ENCODE results near the gene DIP2C.
"Not testable (repeated sequence)": the region's sequence is repeated elsewhere in the genome, so short reads cannot be mapped to it uniquely, and the experiment has no call there.

Gene DIP2C, protein sequence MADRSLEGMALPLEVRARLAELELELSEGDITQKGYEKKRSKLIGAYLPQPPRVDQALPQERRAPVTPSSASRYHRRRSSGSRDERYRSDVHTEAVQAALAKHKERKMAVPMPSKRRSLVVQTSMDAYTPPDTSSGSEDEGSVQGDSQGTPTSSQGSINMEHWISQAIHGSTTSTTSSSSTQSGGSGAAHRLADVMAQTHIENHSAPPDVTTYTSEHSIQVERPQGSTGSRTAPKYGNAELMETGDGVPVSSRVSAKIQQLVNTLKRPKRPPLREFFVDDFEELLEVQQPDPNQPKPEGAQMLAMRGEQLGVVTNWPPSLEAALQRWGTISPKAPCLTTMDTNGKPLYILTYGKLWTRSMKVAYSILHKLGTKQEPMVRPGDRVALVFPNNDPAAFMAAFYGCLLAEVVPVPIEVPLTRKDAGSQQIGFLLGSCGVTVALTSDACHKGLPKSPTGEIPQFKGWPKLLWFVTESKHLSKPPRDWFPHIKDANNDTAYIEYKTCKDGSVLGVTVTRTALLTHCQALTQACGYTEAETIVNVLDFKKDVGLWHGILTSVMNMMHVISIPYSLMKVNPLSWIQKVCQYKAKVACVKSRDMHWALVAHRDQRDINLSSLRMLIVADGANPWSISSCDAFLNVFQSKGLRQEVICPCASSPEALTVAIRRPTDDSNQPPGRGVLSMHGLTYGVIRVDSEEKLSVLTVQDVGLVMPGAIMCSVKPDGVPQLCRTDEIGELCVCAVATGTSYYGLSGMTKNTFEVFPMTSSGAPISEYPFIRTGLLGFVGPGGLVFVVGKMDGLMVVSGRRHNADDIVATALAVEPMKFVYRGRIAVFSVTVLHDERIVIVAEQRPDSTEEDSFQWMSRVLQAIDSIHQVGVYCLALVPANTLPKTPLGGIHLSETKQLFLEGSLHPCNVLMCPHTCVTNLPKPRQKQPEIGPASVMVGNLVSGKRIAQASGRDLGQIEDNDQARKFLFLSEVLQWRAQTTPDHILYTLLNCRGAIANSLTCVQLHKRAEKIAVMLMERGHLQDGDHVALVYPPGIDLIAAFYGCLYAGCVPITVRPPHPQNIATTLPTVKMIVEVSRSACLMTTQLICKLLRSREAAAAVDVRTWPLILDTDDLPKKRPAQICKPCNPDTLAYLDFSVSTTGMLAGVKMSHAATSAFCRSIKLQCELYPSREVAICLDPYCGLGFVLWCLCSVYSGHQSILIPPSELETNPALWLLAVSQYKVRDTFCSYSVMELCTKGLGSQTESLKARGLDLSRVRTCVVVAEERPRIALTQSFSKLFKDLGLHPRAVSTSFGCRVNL (N-terminal part only)

DNA sequence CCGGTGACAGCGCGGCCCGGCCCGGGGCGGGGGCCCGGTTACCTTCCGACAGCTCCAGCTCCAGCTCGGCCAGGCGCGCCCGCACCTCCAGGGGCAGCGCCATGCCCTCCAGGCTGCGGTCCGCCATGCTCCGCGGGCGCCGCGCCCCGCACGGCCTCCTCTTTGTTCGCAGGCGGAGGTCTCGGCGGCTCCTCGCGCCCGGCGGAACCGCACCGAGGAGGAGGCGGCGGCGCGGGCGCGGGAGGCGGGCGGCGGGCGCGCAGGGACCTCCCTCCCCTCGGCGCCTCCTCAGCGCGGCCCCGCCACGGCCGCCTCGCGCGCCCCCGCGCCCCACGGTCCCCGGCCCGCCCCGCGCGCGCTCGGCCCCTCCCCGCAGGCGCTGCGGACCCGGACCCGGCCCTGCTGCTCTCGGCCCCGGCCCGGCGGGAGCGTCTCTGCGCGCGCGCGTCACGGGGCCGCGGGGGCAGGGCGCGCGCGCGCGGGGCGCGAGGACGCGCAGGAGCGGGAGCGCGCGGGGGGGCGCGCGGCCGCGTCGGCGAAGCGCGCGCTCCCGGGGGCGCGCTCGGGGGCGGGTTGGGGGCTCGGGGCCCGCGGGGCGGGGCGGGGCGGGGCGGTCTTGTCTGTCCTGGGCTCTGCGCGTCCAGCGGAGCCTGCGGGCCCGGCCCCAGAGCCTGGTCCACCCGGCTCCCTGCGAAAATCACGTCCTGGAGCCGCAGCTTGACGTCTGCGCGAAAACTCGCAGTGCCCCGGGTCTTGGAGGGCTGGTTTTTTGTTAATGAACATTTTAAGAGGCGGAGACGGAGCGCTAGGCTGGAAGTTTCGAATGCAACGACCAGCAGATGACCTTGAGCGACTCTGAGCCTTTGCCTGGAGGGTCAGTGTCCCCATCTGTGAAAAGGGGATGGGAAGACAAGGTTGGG is at the start of gene DIP2C:
DIP2C (minus strand) TSS at position 217 of the 920 bp plus-strand sequence; CDS start at position 127, 90 bp downstream.
- no peak for DNase-seq
- ATAC-seq = no peak

DNA sequence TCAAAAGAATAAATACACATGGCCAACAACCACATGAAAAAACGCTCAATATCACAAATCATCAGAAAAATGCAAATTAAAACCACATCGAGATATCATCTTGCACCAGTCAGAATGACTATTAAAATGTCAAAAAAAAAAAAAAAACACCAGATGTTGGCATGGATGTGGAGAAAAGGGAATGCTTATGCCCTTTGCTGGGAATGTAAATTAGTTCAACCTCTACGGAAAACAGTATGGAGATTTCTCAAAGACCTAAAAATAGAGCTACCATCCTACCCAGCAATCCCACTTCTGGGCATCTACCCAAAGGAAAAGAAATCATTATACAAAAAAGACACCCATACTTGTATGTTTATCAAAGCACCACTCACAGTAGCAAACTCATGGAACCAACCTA is 45.0 kb upstream of the DIP2C start:
- ATAC-seq (no peak), DNase-seq (no peak)

DNA sequence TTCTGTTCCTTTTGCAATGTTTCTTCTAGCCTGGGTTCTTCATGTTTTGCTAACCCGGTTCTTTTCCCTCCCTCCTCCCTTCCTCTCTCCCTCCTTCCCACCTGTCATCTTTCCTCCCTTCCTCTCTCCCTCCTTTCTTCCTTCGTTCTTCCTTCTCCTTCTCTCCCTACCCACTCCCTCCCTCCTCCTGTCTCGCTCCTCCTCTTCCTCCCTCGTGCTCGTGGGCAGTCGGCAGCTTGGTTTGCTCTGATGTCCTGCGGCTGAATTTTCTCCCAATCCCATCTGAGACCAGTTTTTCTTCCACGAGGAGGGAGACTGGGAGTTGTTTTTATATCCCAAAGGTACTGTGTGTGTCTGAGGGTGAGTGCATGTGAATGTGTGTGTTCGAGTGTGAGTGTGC is 43.6 kb upstream of the DIP2C start:
- ATAC-seq (no peak), DNase-seq (no peak)

DNA sequence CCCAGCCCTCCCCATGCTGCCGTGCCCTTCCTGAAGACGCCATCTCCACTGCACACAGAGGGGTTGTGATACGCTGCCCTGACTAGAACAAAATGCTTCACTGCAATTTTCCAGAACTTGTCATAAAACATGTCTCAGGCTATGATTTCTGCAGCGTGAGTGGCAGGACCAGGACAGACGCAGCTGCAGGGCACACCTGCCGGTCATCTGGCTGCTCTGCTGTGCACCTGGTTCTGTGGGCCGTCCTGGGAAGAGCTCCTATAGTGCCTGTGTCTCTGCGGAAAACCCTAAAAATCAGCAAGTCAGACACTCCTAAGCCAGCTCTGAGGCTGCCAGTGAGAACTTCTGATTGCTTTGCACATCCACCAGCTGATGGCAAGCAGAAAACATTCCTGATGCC is 39.7 kb upstream of the DIP2C start:
- DNase-seq (no peak), ATAC-seq (no peak)

DNA sequence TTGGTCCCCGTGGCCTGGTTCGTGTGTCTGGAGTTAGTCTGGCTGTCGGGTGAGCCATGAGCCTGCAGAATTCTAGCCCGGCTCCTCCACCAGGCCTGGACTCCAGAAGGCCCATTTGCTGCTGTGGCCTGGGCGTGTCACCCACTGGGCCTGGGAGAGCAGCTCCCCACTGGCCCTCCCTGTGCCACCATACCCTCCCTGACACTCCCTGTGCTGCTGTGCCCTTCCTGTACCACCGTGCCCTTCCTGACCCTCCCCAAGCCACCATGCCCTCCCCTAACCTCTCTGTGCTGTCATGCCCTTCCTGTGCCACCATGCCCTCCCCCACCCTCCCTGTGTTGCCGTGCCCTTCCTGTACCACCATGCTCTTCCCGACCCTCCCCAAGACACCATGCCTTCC is 39.1 kb upstream of the DIP2C start:
- DNase-seq (no peak), ATAC-seq (no peak)

DNA sequence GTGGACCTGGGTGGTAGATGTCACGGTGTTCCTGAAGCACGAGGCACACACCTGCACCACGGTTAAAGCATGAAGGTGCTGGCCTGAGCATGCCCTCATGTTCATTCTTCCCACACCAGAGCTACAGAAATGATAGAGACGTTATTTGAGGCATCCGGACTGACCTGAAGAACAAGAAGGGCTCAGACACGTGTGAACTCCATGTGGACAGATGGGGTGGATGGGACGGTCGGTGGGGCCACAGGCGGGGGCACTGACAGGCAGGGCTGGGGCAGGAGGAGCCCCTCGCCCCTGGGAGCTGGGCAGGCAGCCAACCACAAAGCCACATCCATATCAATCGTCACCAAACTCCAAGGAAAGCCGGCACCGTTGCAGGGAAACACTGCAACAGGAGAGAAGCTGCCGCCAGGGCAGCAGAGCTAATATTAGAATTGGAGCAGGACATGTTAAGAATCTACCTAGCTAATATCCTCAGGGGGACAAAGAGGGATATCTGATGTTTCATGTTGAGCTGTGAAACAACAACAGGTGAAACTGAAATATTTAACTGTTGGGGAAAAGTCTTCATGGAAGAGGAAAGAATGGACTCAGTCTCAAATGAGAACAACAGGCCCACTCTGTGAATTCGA is 37.8 kb upstream of the DIP2C start:
- DNase-seq (no peak), ATAC-seq (no peak)

DNA sequence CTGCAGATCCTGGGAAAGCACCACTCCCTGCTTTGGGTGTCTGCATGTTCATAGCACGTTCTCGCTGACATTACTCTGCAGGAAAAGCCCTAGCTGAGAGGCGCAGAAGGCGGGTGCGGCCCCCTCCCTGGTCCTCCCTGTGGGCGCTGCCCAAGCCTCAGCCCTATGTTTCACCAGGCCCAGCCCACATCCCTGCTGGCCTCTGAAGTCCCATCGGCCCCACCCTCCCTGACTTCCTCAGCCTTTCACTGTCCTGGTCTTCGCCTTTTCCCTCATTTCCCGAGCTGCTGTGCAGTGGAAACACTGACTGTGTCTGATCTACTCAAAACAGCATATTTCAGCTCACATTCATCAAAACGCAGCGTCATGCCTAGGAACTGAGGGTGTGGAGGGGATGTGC is 36.3 kb upstream of the DIP2C start:
- ATAC-seq = no peak
- no peak for DNase-seq

DNA sequence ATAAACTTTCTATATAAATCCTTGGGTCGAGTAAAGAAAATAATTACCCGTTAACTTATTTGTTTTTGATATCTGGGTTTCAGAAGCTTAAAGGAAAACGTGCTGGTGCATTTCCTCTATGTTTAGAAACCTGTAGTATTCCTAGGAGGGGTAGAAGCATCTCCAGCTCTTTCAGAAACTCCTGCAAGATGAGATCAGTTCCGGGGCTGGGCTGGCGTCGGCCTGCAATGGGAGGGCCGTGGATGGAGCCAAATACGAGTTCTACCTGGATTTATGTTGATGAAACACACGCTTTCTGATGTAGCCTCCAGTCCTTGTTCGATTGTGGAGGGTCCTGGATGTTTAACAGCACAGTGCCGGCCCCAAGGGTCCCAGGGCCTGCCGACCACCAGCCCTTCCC is 35.8 kb upstream of the DIP2C start:
- ATAC-seq (no peak), DNase-seq (no peak)

DNA sequence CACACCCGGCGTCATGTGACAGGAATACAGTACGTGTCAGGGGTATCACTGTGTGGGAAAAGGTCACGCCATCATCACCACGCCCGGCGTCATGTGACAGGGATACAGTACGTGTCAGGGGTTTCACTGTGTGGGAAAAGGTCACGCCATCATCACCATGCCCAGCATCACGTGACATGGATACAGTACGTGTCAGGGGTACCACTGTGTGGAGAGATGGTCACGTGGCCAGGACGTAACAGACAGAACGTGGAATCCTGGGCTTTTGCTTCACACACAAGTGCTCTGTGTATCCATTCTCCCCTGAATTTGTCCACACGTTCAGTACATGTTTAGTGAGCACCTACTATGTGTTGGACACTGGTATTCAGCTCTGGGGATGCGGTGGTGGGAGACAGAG is 34.5 kb upstream of the DIP2C start:
- no peak for ATAC-seq
- DNase-seq = no peak

DNA sequence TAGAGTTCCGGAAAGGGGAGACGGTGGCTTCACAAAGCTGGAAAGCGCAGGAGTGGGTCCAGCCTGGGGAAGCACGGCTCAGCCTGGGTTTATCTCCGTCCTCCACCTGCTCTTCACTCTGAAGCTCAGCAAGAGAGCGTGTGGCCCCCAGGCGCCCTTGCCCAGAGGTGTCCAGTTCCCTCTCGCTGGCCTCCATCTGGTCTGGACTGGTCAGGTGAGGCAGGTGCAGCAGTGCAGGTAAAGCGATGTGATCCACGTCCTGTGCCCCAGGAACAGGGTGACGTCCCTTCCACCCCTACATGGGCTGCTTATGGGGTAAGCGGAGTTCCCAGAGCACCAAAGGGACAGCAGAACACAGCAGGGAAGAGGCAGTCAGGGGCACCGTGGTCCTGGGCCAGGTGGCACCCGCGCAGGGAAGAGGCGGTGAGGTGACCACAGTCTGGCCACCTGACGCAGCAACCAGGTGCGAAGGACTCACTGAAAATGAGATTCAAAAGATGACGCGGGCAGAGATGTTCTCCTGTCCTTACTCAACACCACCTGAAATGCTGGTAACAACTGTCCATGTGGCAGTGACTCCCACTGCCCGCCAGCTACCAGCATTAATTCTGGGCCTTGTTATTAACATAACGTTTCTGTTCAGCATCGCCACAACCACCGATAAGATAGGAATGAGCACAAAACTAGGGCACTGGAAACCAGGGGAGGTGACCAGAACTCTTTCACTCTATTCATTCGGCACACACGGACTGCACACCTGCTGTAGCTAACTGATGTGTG is 33.0 kb upstream of the DIP2C start:
- DNase-seq (no peak), ATAC-seq (no peak)

DNA sequence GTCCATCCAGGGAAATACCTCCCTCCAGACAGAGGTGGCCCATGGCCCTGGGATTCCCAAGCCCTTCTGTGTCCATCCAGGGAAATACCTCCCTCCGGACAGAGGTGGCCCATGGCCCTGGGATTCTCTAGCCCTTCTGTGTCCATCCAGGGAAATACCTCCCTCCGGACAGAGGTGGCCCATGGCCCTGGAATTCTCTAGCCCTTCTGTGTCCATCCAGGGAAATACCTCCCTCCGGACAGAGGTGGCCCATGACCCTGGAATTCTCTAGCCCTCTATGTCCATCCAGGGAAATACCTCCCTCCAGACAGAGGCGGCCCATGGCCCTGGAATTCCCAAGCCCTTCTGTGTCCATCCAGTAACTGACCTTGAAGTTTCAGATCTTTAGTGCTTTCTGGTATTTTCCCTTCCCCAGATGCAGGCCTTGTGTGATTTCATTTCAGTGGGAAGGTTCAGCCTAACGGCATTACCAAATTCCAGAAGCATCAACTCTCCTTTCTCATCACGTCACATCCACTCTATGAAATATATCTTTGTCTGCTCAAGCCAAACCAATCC is 28.8 kb upstream of the DIP2C start:
- ATAC-seq (no peak), DNase-seq (no peak)

DNA sequence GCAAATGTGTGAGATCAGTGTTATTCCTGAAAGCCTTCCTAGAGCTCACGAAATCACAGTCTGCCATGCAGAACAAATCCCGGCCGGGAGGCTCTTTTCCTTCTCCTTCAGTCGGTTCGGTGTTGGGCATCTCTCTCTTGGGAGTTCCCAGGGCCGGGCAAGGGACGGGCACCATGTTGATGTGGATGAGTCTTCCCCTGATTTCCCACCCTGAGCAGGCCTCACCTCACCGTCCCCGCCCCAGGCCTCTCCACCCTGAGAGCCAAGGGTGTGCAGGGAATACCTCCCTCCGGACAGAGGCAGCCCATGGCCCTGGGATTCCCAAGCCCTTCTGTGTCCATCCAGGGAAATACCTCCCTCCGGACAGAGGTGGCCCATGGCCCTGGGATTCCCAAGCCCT is 28.0 kb upstream of the DIP2C start:
- ATAC-seq (no peak), DNase-seq (no peak)

DNA sequence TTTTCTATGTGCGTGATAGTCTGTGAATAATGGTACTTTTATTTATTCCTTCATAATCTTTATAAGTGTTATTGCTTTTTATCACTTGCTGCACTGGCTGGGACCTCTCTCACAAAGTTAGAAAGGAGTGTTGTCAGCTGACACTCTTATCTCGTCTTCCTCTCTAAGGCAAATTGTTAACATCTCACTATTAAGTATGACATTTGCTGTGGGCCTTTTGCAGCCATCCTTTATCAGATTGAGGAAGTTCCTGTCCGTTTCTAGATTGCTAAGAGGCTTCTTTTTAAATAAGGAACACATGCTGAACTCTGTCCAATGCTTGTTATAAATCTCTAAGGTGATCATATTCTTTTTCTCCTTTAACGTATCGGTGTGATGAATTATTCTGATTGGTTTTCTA is 27.4 kb upstream of the DIP2C start:
- DNase-seq (no peak), ATAC-seq (no peak)

DNA sequence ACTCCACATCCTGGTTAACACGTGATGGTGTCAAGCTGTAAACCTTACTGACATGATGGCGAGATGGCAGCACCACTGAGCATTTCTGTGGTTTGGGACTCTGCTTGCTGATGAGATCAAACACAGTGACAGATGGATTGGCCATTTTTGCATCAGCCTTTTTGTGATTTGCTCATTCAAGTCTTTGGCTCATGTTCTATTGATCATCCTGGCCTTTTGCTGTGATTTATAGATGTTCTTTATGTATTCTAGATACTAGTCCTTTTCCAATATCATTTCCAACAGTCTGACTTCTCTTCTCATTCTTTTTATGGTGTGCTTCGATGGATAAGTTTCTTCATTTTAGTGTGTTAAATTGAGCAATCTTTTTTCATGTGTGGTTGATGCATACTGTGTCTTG is 24.7 kb upstream of the DIP2C start:
- DNase-seq = no peak
- no peak for ATAC-seq

DNA sequence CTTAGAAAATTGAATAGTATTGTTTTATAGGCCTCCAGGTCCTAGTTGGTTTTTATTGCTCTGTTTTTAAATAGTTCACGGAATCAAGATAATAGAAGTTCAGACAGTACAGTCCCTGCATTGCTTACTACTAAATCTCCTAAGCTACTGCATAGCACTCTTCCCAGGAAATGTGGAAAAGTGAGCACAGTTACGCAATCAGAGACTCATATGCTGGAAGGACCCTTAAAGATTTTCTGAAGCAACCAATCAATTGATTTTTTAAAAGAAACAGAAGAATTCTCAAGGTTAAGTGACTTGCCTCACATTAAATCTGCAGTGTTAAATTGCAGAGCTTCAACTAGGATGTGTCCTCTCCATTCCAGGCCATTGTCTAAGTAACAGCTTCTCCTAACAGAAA is 23.1 kb upstream of the DIP2C start:
- no peak for ATAC-seq
- DNase-seq = no peak

DNA sequence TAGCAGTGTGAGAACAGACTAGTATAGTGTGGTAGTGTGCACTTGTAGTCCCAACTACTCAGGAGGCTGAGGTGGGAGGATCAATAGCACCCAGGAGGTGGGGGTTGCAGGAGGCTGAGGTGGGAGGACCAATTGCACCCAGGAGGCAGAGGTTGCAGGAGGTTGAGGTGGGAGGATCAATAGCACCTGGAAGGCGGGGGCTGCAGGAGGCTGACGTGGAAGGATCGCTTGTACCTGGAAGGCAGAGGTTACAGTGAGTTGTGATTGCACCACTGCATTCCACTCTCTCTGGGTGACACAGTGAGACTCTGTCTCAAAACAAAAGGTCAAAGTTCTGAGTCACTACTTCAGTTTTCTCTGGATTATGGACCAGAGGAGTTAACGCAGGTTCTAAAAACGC is 22.6 kb upstream of the DIP2C start:
- no peak for ATAC-seq
- DNase-seq = no peak

DNA sequence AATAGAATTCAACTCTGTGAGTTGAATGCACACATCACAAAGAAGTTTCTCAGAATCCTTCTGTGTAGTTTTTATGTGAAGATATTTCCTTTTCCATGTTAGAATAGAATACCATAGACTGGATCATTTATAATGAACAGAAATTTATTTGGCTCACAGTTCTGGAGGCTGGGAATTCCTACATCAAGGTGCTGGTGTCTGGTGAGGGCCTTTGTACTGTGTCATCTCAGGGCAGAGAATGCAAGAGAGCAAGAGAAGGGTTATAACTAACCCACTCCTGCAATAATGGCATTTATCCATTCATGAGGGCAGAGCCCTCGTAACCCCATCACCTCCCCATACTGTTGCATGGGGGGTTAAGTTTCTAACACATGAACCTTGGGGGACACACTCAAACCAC is 18.4 kb upstream of the DIP2C start:
- DNase-seq (no peak), ATAC-seq (no peak)

DNA sequence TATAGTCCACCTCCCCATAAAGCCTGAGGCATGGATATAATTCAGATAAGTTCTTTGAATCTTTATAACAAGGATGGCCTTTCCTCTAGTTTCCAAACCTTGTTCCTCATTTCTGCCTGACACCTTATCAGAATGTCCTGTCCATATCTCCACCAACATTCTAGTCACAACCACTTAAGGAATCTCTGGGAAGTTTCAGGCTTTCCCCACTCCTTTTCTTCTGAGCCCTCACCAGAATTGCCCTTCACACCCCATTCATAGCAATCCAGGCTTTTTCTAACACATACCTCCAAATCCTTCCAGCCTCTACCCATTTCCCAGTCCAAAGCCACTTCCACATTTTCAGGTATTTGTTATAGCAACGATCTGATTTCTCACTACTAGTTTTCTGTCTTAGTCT is 18.0 kb upstream of the DIP2C start:
- ATAC-seq = no peak
- DNase-seq = no peak

DNA sequence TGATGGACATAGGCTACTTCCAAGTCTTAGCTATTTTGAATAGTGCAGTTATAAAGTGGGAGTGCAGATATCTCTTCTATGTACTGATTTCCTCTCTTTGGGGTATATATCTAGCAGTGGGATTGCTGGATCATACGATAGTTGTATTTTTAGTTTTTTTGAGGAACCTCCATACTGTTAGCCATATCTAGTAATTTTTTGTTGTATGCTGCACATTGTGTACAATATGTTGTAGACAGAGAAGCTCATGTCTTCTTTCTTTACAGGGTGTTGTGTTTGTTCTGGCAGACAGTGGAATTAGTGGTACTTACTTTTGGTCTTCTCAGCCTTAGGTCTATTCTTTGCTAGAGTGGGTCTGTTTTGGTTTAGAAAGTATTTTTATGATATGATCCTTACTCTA is 13.7 kb upstream of the DIP2C start:
- ATAC-seq = no peak
- DNase-seq = no peak

DNA sequence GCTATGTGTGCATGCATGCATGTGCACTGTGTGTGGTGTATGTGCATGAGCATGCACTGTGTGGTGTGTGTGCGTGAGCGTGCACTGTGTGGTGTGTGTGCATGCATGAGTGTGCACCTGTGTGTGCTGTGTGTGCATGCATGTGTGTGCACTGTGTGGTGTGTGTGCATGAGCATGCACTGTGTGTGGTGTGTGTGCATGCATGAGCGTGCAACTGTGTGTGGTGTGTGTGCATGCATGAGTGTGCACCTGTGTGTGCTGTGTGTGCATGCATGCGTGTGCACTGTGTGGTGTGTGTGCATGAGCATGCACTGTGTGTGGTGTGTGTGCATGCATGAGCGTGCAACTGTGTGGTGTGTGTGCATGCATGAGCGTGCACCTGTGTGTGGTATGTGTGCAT is 10.7 kb upstream of the DIP2C start:
- ATAC-seq = not testable (repeated sequence)

More for the DNA sequence above, 10.7 kb upstream of the DIP2C start:
- DNase-seq = not testable (repeated sequence)

Data from stimulated activated naive CD8-positive, alpha-beta T cell treated with anti-CD3 and anti-CD28 coated beads, Interleukin-15, Interleukin-2, amounts not matched to agents 100 U/mL and 50 U/mL, for 24 hours (primary cell).